K562 (cell line): ENCODE data around the gene SLC1A1. TPM values are rescaled to one million over a fixed set of nuclear protein-coding genes. Genes with fewer than 3 reads are reported as not detected.

Experiments used
- ATAC-seq: fragments of 200-7000 bp; cut with Tn5 transposase; 3 replicates; pipeline ENCODE4 v1.9.1; 2020; ENCODE audit warnings: moderate library complexity
- BruUV-seq: library from RNA; stranded (reverse); fragments of 400-500 nt; replicated peaks from 2 replicates; lab custom pipeline; 2021; lab: Mats Ljungman, UMichigan
- CTCF ChIA-PET: fragments of 300-600 bp; formaldehyde crosslinking; extraction: SDS; loops from one replicate; lab custom pipeline; 2021; ENCODE audit warnings: low intra/inter-chr PET ratio; lab: Yijun Ruan, JAX
- POLR2A ChIA-PET: fragments of 300-600, 350-650 bp; sonication (Branson Sonifier 250); formaldehyde crosslinking; extraction: SDS; loops from one replicate; lab custom pipeline; 2021; ENCODE audit warnings: antibody characterized with exemption, inconsistent platforms; lab: Yijun Ruan, JAX
- DNase-seq, 4 experiments: peaks; one replicate each; pipeline versions ENCODE4 v3.0.0 to v3.0.0-alpha.2; 2011 to 2018; ENCODE audit warnings: low spot score in 3 of 4, mixed read lengths in 3 of 4; ENCODE audit errors: extremely low read depth in 1 of 4
- FAIRE-seq: peaks from 2 replicates; lab custom pipeline; 2011; peaks lifted over from hg19 to GRCh38; lab: Jason Lieb, UNC
- H2AFZ ChIP-seq: 2 replicates; pipeline ENCODE4 v1.6.0; 2011; ENCODE audit warnings: low read depth, low read length, control low read depth, inconsistent platforms
- H3K27ac ChIP-seq: fragments of 200-600 bp; 3 replicates; pipeline ENCODE4 v1.8.0; 2011; ENCODE audit warnings: low read depth, mild to moderate bottlenecking, control low read depth, inconsistent platforms, low read length, moderate library complexity, mixed read lengths; ENCODE audit errors: extremely low read depth
- H3K27me3 ChIP-seq, 2 experiments: fragments of 300-600 bp in 1 of 2; 2 replicates in 1 of 2; 3 replicates in 1 of 2; pipeline versions ENCODE4 v1.6.0 to v1.8.0; 2011; ENCODE audit warnings: inconsistent platforms in 2 of 2, low read length in 2 of 2, mild to moderate bottlenecking in 1 of 2, mixed read lengths in 1 of 2, moderate library complexity in 1 of 2; ENCODE audit not compliant: control insufficient read depth in 2 of 2, insufficient read depth in 2 of 2
- H3K36me3 ChIP-seq: fragments of 300-600 bp; 3 replicates; pipeline ENCODE4 v1.8.0; 2011; ENCODE audit warnings: mild to moderate bottlenecking, low read length, inconsistent platforms; ENCODE audit not compliant: control insufficient read depth, insufficient read depth
- H3K4me1 ChIP-seq, 2 experiments: fragments of 200-600 bp in 1 of 2; replicated peaks in 1 of 2; 2 replicates in 1 of 2; 3 replicates in 1 of 2; pipeline versions ENCODE4 v1.5.1 to v1.8.0; 2011; ENCODE audit warnings: inconsistent platforms in 2 of 2, low read length in 2 of 2, mild to moderate bottlenecking in 1 of 2, mixed read lengths in 1 of 2, moderate library complexity in 1 of 2; ENCODE audit not compliant: control insufficient read depth in 2 of 2, insufficient read depth in 2 of 2
- H3K4me2 ChIP-seq: 2 replicates; pipeline ENCODE4 v1.6.1; 2011; ENCODE audit warnings: low read length, control low read depth, inconsistent platforms, mixed read lengths; ENCODE audit not compliant: insufficient read depth
- H3K4me3 ChIP-seq: fragments of 200-600 bp; sonication (generic), shearing (Covaris generic); 2 replicates; pipeline ENCODE4 v1.5.1; 2016; ENCODE audit warnings: control low read depth, inconsistent platforms
- H3K79me2 ChIP-seq: fragments of 200-600 bp; 3 replicates; pipeline ENCODE4 v1.8.0; 2011; ENCODE audit warnings: low read length, inconsistent platforms; ENCODE audit not compliant: control insufficient read depth, insufficient read depth
- H3K9ac ChIP-seq, 2 experiments: 2 replicates each; pipeline versions ENCODE4 v1.6.0 to v1.6.1; 2011; ENCODE audit warnings: low read depth in 2 of 2, low read length in 2 of 2, control low read depth in 1 of 2, inconsistent platforms in 1 of 2, mild to moderate bottlenecking in 1 of 2, mixed read lengths in 1 of 2; ENCODE audit not compliant: insufficient read depth in 1 of 2
- H3K9me1 ChIP-seq: one replicate; pipeline ENCODE4 v1.6.0; 2011; ENCODE audit warnings: inconsistent platforms, mild to moderate bottlenecking, low read length, moderate library complexity; ENCODE audit not compliant: control insufficient read depth, insufficient read depth
- H3K9me3 ChIP-seq: replicated peaks from 2 replicates; pipeline ENCODE4 v1.5.1; 2011; ENCODE audit warnings: low read depth, low read length, inconsistent platforms; ENCODE audit not compliant: control insufficient read depth, insufficient read depth
- H4K20me1 ChIP-seq: replicated peaks from 2 replicates; pipeline ENCODE4 v1.6.1; 2011; ENCODE audit warnings: low read length, inconsistent platforms, mixed read lengths; ENCODE audit not compliant: control insufficient read depth, insufficient read depth
- BACH1 ChIP-seq: fragments of 200-800 bp; sonication (Bioruptor generic); IDR thresholded peaks from 2 replicates; pipeline ENCODE4 v1.6.1; 2016; ENCODE audit warnings: missing genetic modification characterization, missing compliant biosample characterization
- BCLAF1 ChIP-seq, 2 experiments: fragments of 450-650 bp in 1 of 2; IDR thresholded peaks; 2 replicates each; pipeline ENCODE4 v1.6.1; 2011 to 2017; ENCODE audit warnings: low read depth in 2 of 2, antibody characterized with exemption in 1 of 2, borderline replicate concordance in 1 of 2, low read length in 1 of 2, mild to moderate bottlenecking in 1 of 2, mixed read lengths in 1 of 2; ENCODE audit not compliant: control insufficient read depth in 1 of 2
- HMBOX1 ChIP-seq: sonication (generic); IDR thresholded peaks from 2 replicates; pipeline ENCODE4 v1.6.1; 2016
- L3MBTL2 ChIP-seq: fragments of 450-650 bp; IDR thresholded peaks from 2 replicates; pipeline ENCODE4 v1.6.1; 2016; ENCODE audit warnings: mild to moderate bottlenecking, moderate library complexity
- PATZ1 ChIP-seq: fragments of 250-450 bp; sonication (Bioruptor Pico); IDR thresholded peaks from 2 replicates; pipeline ENCODE4 v1.5.0; 2020; ENCODE audit warnings: mild to moderate bottlenecking, borderline replicate concordance
- SMARCE1 ChIP-seq: fragments of 450-650 bp; IDR thresholded peaks from 2 replicates; pipeline ENCODE4 v1.7.1; 2016; ENCODE audit warnings: mild to moderate bottlenecking
- STAT5B ChIP-seq: fragments of 250-450 bp; sonication (Bioruptor Pico); IDR thresholded peaks from 2 replicates; pipeline ENCODE4 v1.8.0; 2021; ENCODE audit warnings: mild to moderate bottlenecking, inconsistent platforms
- TEAD2 ChIP-seq: fragments of 450-650 bp; IDR thresholded peaks from 2 replicates; pipeline ENCODE4 v1.6.1; 2016; ENCODE audit warnings: missing genetic modification characterization, control low read depth, missing compliant biosample characterization
- ZC3H8 ChIP-seq: fragments of 450-650 bp; IDR thresholded peaks from 2 replicates; pipeline ENCODE4 v1.6.1; 2017
- WGBS: fragments of 100-300 bp; shearing (Covaris generic); methylation state at CpG from one replicate; pipeline ENCODE4 v1.1.6; 2016; ENCODE audit warnings: low coverage, mixed read lengths; ENCODE audit not compliant: insufficient coverage; ENCODE audit errors: missing lambda C conversion rate; 5-methylcytosine and 5-hydroxymethylcytosine counted together
- in situ Hi-C: fragments of 300-500 bp; cut with MboI; formaldehyde crosslinking; loops from 4 replicates; pipeline ENCODE4 v1.15.0; 2018; ENCODE audit warnings: inconsistent platforms, mixed read lengths
- intact Hi-C: fragments of 100-400 bp; cut with micrococcal nuclease; formaldehyde crosslinking; loops from 2 replicates; pipeline ENCODE4 v1.14.2; 2022
- polyA plus RNA-seq, 8 experiments: library from polyadenylated mRNA; depleted of rRNA in 4 of 8; stranded (reverse) in 5 of 8; unstranded in 3 of 8; fragments of >200 nt; fragmentation: Nextera tagmentation in 2 of 8; fragmentation: Illumina TruSeq in 1 of 8; extraction: Ambion mirVana in 2 of 8; extraction: Trizol in 1 of 8; gene quantifications; 2 replicates each; pipeline versions ENCODE4 v1.2.1 to v1.2.3, GENCODE V29; 2011 to 2014; ENCODE audit warnings: inconsistent platforms in 1 of 8, missing spikeins in 1 of 8
- total RNA-seq, 7 experiments: library from RNA; depleted of rRNA in 6 of 7; stranded (reverse); fragments of >200 nt in 6 of 7; fragmentation: Illumina TruSeq in 2 of 7; extraction: Trizol in 2 of 7; gene quantifications; 2 replicates each; pipeline versions ENCODE4 v1.2.1 to v1.2.3, GENCODE V29; 2011 to 2021; ENCODE audit warnings: low replicate concordance in 1 of 7

SLC1A1 gene
- total and polyA plus RNA-seq, 9 of the 15 experiments (the other 6 are each of a cell fraction or from before 2014, with no cell fraction given): 0.11 to 0.16 TPM; not detected in 7

- 0% methylated on average over 2 of the region's 2 CpGs for WGBS
- Histone ChIP-seq H3K36me3 (no peaks in the 10 kb centered on the region), H3K27me3 (peaks cover 0 to 6% of the 10 kb centered on the region in 2 experiments; a peak in 1 of 5 replicates), H3K4me1 (no peaks in the 10 kb centered on the region; a peak in 1 of 5 replicates), H3K4me3 (no peak overlapping the region), H3K27ac (no peak overlapping the region), H3K9ac (no peak overlapping the region), H3K9me1 (no peaks in the 10 kb centered on the region), H3K79me2 (no peaks in the 10 kb centered on the region)
- in situ Hi-C loops (no loop called here), intact Hi-C loops (no loop called here)
- DNase-seq: no peak
- TF ChIP-seq BCLAF1 (IDR thresholded peaks at IDR 0.05; ENCODE audit: borderline replicate concordance in 1 of 2, control insufficient read depth in 1 of 2, low read depth in 2 of 2, low read length in 1 of 2) (no peak), SMARCE1 (no peak), PATZ1 (CRISPR knock-in tag) (no peak), STAT5B (CRISPR knock-in tag) (no peak), TEAD2 (no peak), HMBOX1 (no peak), L3MBTL2 (no peak), ZC3H8 (no peak), BACH1 (tag) (no peak)
- TF ChIP-seq, all 486 proteins: peak for 0
- ChIA-PET CTCF (no interaction called here), POLR2A (no interaction called here)
- Histone ChIP-seq H2AFZ (no peak overlapping the region), H3K9me3 (no peaks in the 10 kb centered on the region), H3K4me2 (no peak overlapping the region), H4K20me1 (no peaks in the 10 kb centered on the region; the same call in 1 of the 2 replicates)
- no TSS peak for BruUV-seq
- no peak for FAIRE-seq
- ATAC-seq: no peak
Observed at GRCh38 chr9:4566806-4567205, 76.5 kb downstream of the SLC1A1 start.
